Tibial nerve (tissue), 4 donors: ENCODE results near the gene EOGT. TPM values are rescaled to one million over a fixed set of nuclear protein-coding genes. Genes with fewer than 3 reads are reported as not detected.

Experiments
- DNase-seq, 2 donors: peaks; one replicate each; pipeline ENCODE4 v3.0.0-alpha.2; 2019; ENCODE audit warnings: low spot score in 2 of 2
- H3K27ac ChIP-seq, 4 donors: fragments of 200-600 bp; sonication (generic) in 3 of 4; one replicate each; pipeline ENCODE4 v1.5.1; 2017 to 2019; ENCODE audit warnings: mild to moderate bottlenecking in 1 of 4
- H3K27me3 ChIP-seq, 2 donors: fragments of 200-600 bp; sonication (generic) in 1 of 2; one replicate each; pipeline versions ENCODE4 v1.5.1 to v1.6.0; 2017 to 2019
- H3K36me3 ChIP-seq, 3 donors: fragments of 200-600 bp; sonication (generic); one replicate each; pipeline ENCODE4 v1.5.1; 2018 to 2019
- H3K4me1 ChIP-seq, 4 donors: fragments of 200-600 bp; sonication (generic) in 3 of 4; one replicate each; pipeline ENCODE4 v1.5.1; 2017 to 2019
- H3K4me3 ChIP-seq, 4 donors: fragments of 200-600 bp; sonication (generic) in 3 of 4; one replicate each; pipeline ENCODE4 v1.5.1; 2017 to 2019; ENCODE audit warnings: mild to moderate bottlenecking in 1 of 4, moderate library complexity in 1 of 4
- H3K9me3 ChIP-seq, 4 donors: fragments of 200-600 bp; sonication (generic) in 3 of 4; one replicate each; pipeline ENCODE4 v1.5.1; 2017 to 2019
- CTCF ChIP-seq, 5 experiments: fragments of 200-600 bp in 3 of 5; fragments of 450-650 bp in 2 of 5; sonication (generic) in 3 of 5; IDR thresholded peaks; one replicate each; pipeline ENCODE4 v1.5.1; 2016 to 2019; ENCODE audit warnings: antibody characterized with exemption in 5 of 5, mild to moderate bottlenecking in 3 of 5, moderate library complexity in 2 of 5
- EP300 ChIP-seq, 2 donors: sonication (generic); formaldehyde crosslinking; IDR thresholded peaks; one replicate each; pipeline ENCODE4 v1.6.1; 2017; ENCODE audit warnings: antibody characterized with exemption in 2 of 2, mild to moderate bottlenecking in 1 of 2
- POLR2A ChIP-seq, 2 donors: fragments of 450-650 bp; IDR thresholded peaks; one replicate each; pipeline ENCODE4 v1.6.1; 2017; ENCODE audit warnings: antibody characterized with exemption in 2 of 2, mild to moderate bottlenecking in 2 of 2, moderate library complexity in 2 of 2
- whole genome bisulfite sequencing, 2 donors: methylation state at CpG; one replicate each; pipeline ENCODE4 v1.1.5; 2018; 5-methylcytosine and 5-hydroxymethylcytosine counted together
- total RNA-seq, 4 donors: library from RNA; depleted of rRNA; stranded (reverse); fragments of >200 nt; gene quantifications; one replicate each; pipeline ENCODE4 v1.1.0, GENCODE V29; 2016

The EOGT gene
- total RNA-seq, 4 donors from 2014 or later: 27.2 to 55.9 (median 37.1) TPM

- no peak overlapping the region for H3K27ac ChIP-seq
- H3K36me3 ChIP-seq: peaks cover 0 to 71% (median 5%) of the 10 kb centered on the region in 3 donors
- no peaks in the 10 kb centered on the region for H3K4me1 ChIP-seq
- H3K9me3 ChIP-seq: no peaks in the 10 kb centered on the region
- 78% methylated on average over 8 of the region's 8 CpGs for WGBS, 2 donors
- DNase-seq: no peak
- H3K27me3 ChIP-seq: no peaks in the 10 kb centered on the region
- TF ChIP-seq POLR2A (IDR thresholded peaks at IDR 0.05) (no peak), EP300 (IDR thresholded peaks at IDR 0.05) (no peak), CTCF (IDR thresholded peaks at IDR 0.05) (no peak)
- H3K4me3 ChIP-seq: no peak overlapping the region
Observed at GRCh38 chr3:68977486-68978167, 35.9 kb downstream of the EOGT start.

GRCh38 chr3:68974711-68975110 is 38.8 kb downstream of the EOGT start:
- Histone ChIP-seq H3K4me1 (no peaks in the 10 kb centered on the region), H3K4me3 (no peak overlapping the region), H3K27me3 (no peaks in the 10 kb centered on the region), H3K9me3 (no peaks in the 10 kb centered on the region), H3K27ac (no peak overlapping the region), H3K36me3 (peaks cover 0 to 44% (median 5%) of the 10 kb centered on the region in 3 donors)
- no peak for DNase-seq
- TF ChIP-seq CTCF (IDR thresholded peaks at IDR 0.05) (no peak), POLR2A (IDR thresholded peaks at IDR 0.05) (no peak), EP300 (IDR thresholded peaks at IDR 0.05) (no peak)
- WGBS, 2 donors: 81 to 82% methylated on average over 5 of the region's 5 CpGs

GRCh38 chr3:68973639-68974038 is 39.8 kb downstream of the EOGT start:
- Histone ChIP-seq H3K36me3 (peaks cover 0 to 33% (median 5%) of the 10 kb centered on the region in 3 donors), H3K9me3 (no peaks in the 10 kb centered on the region), H3K27me3 (no peaks in the 10 kb centered on the region), H3K4me3 (no peak overlapping the region), H3K4me1 (no peaks in the 10 kb centered on the region), H3K27ac (no peak overlapping the region)
- TF ChIP-seq POLR2A (IDR thresholded peaks at IDR 0.05): no peak
- no peak for TF ChIP-seq CTCF (IDR thresholded peaks at IDR 0.05)
- TF ChIP-seq EP300 (IDR thresholded peaks at IDR 0.05): no peak
- WGBS, 2 donors: 65 to 68% methylated on average over 7 of the region's 7 CpGs
- no peak for DNase-seq

- no peak overlapping the region for H3K27ac ChIP-seq
- H3K36me3 ChIP-seq: peaks cover 0 to 21% (median 0%) of the 10 kb centered on the region in 3 donors
- WGBS, 2 donors: 35 to 37% methylated on average over 11 of the region's 11 CpGs
- H3K27me3 ChIP-seq: no peaks in the 10 kb centered on the region
- DNase-seq: peak in 1 of 2 donors; percentile 8
- TF ChIP-seq EP300 (IDR thresholded peaks at IDR 0.05): no peak
- TF ChIP-seq CTCF (IDR thresholded peaks at IDR 0.05): peak in 4 of 5 experiments; percentile 19 to 41 (median 34)
- no peak for TF ChIP-seq POLR2A (IDR thresholded peaks at IDR 0.05)
- H3K9me3 ChIP-seq: no peaks in the 10 kb centered on the region
- H3K4me3 ChIP-seq: no peak overlapping the region
- H3K4me1 ChIP-seq: no peaks in the 10 kb centered on the region
Observed at GRCh38 chr3:68972358-68972979, 41.0 kb downstream of the EOGT start.

GRCh38 chr3:68964694-68965093 is 48.8 kb downstream of the EOGT start:
- no peaks in the 10 kb centered on the region for H3K36me3 ChIP-seq
- 56 to 65% methylated on average over 2 of the region's 2 CpGs for WGBS, 2 donors
- no peaks in the 10 kb centered on the region for H3K27me3 ChIP-seq
- no peaks in the 10 kb centered on the region for H3K9me3 ChIP-seq
- DNase-seq: no peak
- TF ChIP-seq CTCF (IDR thresholded peaks at IDR 0.05): no peak
- TF ChIP-seq POLR2A (IDR thresholded peaks at IDR 0.05): no peak
- no peak for TF ChIP-seq EP300 (IDR thresholded peaks at IDR 0.05)
- no peak overlapping the region for H3K4me3 ChIP-seq
- H3K27ac ChIP-seq: no peak overlapping the region
- no peaks in the 10 kb centered on the region for H3K4me1 ChIP-seq
